PFSK-1 (cell line): ENCODE data around the gene POU2AF3.

Experiments used
- POLR2AphosphoS5 ChIP-seq: IDR thresholded peaks from 2 replicates; pipeline ENCODE4 v1.6.1; 2012; ENCODE audit warnings: low read depth, mild to moderate bottlenecking, control low read depth, low read length, moderate library complexity
- REST ChIP-seq, 2 experiments: IDR thresholded peaks; 2 replicates each; pipeline versions ENCODE4 v1.6.1 to v1.8.0; 2011 to 2012; ENCODE audit warnings: low read depth in 2 of 2, low read length in 2 of 2, control low read depth in 1 of 2, inconsistent platforms in 1 of 2, mild to moderate bottlenecking in 1 of 2, moderate library complexity in 1 of 2; ENCODE audit not compliant: insufficient read depth in 1 of 2
- TAF1 ChIP-seq: IDR thresholded peaks from 2 replicates; pipeline ENCODE4 v1.6.1; 2012; ENCODE audit warnings: low read length, control low read depth, borderline replicate concordance; ENCODE audit not compliant: insufficient read depth

GRCh38 chr11:111301004-111301841, 2.9 kb downstream of the POU2AF3 start:
- TF ChIP-seq TAF1 (no peak), POLR2AphosphoS5 (no peak), REST (IDR thresholded peaks at IDR 0.05; ENCODE audit: insufficient read depth in 1 of 2, low read depth in 2 of 2, low read length in 2 of 2) (no peak)
